MCF 10A (cell line): ENCODE data around the gene ESRRB. TPM values are rescaled to one million over a fixed set of nuclear protein-coding genes. Genes with fewer than 3 reads are reported as not detected.

Experiments
- BruUV-seq: library from RNA; stranded (reverse); fragments of 400-500 nt; replicated peaks from 2 replicates; lab custom pipeline; 2021; lab: Mats Ljungman, UMichigan
- CTCF ChIA-PET: fragments of 300-600 bp; sonication (Branson Sonifier 250); formaldehyde crosslinking; extraction: SDS; loops from one replicate; lab custom pipeline; 2021; ENCODE audit warnings: antibody characterized with exemption, inconsistent platforms; lab: Yijun Ruan, JAX
- POLR2A ChIA-PET: fragments of 300-600, 350-650 bp; sonication (Branson Sonifier 250); formaldehyde crosslinking; extraction: SDS; loops from one replicate; lab custom pipeline; 2020; ENCODE audit warnings: antibody characterized with exemption, inconsistent platforms; lab: Yijun Ruan, JAX
- DNase-seq: peaks from one replicate; pipeline ENCODE4 v3.0.0-alpha.2; 2018; ENCODE audit not compliant: unreplicated experiment
- H3K27ac Mint-ChIP-seq: one replicate; pipeline ENCODE4 v1.8.0; 2022; ENCODE audit warnings: mild to moderate bottlenecking, low read depth, mixed read lengths; ENCODE audit not compliant: unreplicated experiment
- H3K27me3 Mint-ChIP-seq: one replicate; pipeline ENCODE4 v1.8.0; 2022; ENCODE audit warnings: mixed read lengths; ENCODE audit not compliant: insufficient read depth, unreplicated experiment
- H3K36me3 Mint-ChIP-seq: one replicate; pipeline ENCODE4 v1.8.0; 2022; ENCODE audit warnings: mild to moderate bottlenecking, moderate library complexity, mixed read lengths; ENCODE audit not compliant: insufficient read depth, unreplicated experiment
- H3K4me1 Mint-ChIP-seq: one replicate; pipeline ENCODE4 v1.8.0; 2022; ENCODE audit warnings: mixed read lengths; ENCODE audit not compliant: insufficient read depth, unreplicated experiment
- H3K4me3 Mint-ChIP-seq: one replicate; pipeline ENCODE4 v1.8.0; 2022; ENCODE audit warnings: mild to moderate bottlenecking, moderate library complexity, mixed read lengths; ENCODE audit not compliant: unreplicated experiment
- H3K9me3 Mint-ChIP-seq: one replicate; pipeline ENCODE4 v1.8.0; 2022; ENCODE audit warnings: mixed read lengths; ENCODE audit not compliant: unreplicated experiment
- intact Hi-C: fragments of 100-400 bp; cut with micrococcal nuclease; formaldehyde crosslinking; loops from 2 replicates; pipeline ENCODE4 v1.14.1; 2022
- total RNA-seq: library from RNA; stranded (reverse); gene quantifications from 2 replicates; pipeline ENCODE4 v1.2.3, GENCODE V29; 2022
- TF ChIP-seq, protein P1 (sequence below): fragments of 200-600 bp; IDR thresholded peaks from one replicate; pipeline ENCODE4 v1.8.0; 2022; ENCODE audit warnings: antibody characterized with exemption, mild to moderate bottlenecking; ENCODE audit not compliant: unreplicated experiment

ESRRB gene
- total RNA-seq, 1 experiment from 2014 or later, result 0.23 TPM

DNA sequence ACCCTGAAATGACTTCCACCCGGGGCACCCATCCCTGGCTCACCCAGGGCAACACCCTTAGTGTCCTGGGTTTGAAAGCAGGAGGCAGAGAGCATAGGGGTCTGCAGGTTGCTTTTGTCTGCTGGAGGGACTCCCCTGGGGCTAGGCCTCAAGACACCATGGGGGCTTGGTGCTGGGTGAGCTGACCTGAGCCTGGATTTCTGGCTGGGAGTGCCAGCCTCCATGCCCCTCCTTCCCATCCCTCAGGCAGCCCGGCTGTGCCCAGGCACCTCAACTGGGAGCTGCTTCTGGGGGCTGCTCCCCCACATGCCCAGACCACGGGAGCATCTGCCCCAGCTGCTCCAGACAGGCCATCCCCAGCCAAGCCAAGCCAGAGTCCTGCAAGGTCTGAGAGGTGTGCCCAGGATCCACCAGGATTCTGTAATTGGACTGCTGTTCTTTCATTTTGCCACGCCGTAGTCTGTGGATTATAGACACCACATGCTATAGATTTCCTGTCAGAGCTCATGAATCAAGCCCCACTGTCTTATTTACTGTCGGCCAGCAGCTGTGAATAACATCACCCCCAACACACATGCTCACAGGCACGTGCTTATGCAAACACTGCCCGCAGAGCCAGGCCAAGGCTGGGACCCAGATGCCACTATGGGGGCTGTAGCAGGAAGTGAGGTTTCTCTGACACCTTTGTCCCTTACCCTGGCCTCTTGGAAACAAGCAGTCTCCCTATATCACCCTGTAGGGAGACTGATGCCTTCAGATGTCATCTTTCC lies 29.4 kb upstream of the ESRRB start:
- no TSS peak for BruUV-seq
- H3K9me3 Mint-ChIP-seq, result peaks cover 5% of the 10 kb centered on the region
- intact Hi-C loops, result no loop called here
- no peak for DNase-seq
- TF ChIP-seq, protein P1, sequence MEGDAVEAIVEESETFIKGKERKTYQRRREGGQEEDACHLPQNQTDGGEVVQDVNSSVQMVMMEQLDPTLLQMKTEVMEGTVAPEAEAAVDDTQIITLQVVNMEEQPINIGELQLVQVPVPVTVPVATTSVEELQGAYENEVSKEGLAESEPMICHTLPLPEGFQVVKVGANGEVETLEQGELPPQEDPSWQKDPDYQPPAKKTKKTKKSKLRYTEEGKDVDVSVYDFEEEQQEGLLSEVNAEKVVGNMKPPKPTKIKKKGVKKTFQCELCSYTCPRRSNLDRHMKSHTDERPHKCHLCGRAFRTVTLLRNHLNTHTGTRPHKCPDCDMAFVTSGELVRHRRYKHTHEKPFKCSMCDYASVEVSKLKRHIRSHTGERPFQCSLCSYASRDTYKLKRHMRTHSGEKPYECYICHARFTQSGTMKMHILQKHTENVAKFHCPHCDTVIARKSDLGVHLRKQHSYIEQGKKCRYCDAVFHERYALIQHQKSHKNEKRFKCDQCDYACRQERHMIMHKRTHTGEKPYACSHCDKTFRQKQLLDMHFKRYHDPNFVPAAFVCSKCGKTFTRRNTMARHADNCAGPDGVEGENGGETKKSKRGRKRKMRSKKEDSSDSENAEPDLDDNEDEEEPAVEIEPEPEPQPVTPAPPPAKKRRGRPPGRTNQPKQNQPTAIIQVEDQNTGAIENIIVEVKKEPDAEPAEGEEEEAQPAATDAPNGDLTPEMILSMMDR, result no peak
- peaks cover 18% of the 10 kb centered on the region for H3K27me3 Mint-ChIP-seq
- CTCF ChIA-PET, result interaction anchor here (0.6 to 1.1 kb wide), 3 partner anchors 11 to 1510 kb away, joined by 3 to 5 read pairs (median 5); no protein-coding TSS in a partner anchor
- H3K36me3 Mint-ChIP-seq, result no peaks in the 10 kb centered on the region
- no peaks in the 10 kb centered on the region for H3K4me1 Mint-ChIP-seq
- H3K27ac Mint-ChIP-seq, result no peak overlapping the region
- POLR2A ChIA-PET, result no interaction called here
- no peak overlapping the region for H3K4me3 Mint-ChIP-seq

DNA sequence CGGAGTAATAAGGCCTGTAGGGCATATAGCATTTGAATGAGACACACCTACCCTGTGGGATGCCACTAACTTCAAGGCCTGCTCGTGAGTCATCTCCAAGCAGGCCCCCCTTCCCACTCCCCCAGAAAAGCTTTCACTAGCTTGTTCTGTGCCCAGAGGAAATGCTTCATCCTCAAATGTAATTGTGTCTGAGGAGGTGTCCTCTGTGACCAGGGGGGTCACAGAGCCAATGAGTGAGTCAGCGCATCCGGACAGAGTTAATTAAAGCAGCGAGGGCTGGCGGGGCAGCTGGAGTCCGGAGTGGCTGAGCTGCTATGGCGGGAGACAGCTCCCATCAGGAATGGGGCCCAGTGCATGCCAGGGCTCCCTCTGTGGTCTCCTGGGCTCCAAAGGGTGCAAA lies 27.0 kb upstream of the ESRRB start:
- peak; percentile 65 for DNase-seq
- no peak overlapping the region for H3K4me3 Mint-ChIP-seq
- no peaks in the 10 kb centered on the region for H3K9me3 Mint-ChIP-seq
- CTCF ChIA-PET, result interaction anchor here (1.5 to 2.2 kb wide), 2 partner anchors 38 to 296 kb away, joined by 7 read pairs; no protein-coding TSS in a partner anchor
- no peak overlapping the region for H3K27ac Mint-ChIP-seq
- H3K27me3 Mint-ChIP-seq, result no peaks in the 10 kb centered on the region
- POLR2A ChIA-PET, result no interaction called here
- H3K4me1 Mint-ChIP-seq, result no peaks in the 10 kb centered on the region
- no peaks in the 10 kb centered on the region for H3K36me3 Mint-ChIP-seq
- no TSS peak for BruUV-seq
- intact Hi-C loops, result no loop called here
- TF ChIP-seq, protein P1, result no peak

DNA sequence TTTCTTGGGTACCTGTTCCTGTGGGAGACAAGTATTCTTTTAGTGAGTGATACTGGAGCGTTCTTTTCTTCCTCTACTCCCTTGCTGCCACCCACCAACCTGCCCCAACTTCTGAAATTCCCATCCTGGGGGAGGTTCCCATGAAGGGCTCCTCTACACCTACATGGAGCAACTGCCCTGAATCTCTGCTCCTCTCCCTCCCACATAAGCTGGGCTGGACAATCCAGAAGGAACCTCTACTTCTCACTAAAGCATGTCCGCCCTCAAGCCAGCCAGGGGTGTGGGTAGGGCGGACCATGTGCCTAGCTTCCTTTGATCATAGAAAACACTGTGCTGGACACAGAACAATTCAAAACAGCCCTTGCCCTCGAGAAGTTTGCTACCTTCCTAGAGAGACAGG lies 25.9 kb upstream of the ESRRB start:
- CTCF ChIA-PET, result interaction anchor here (2.2 kb wide), 1 partner anchor 37 kb away, joined by 7 read pairs; no protein-coding TSS in a partner anchor
- Mint-ChIP-seq H3K27me3 (peaks cover 2% of the 10 kb centered on the region), H3K9me3 (no peaks in the 10 kb centered on the region), H3K4me3 (no peak overlapping the region), H3K27ac (no peak overlapping the region), H3K4me1 (no peaks in the 10 kb centered on the region), H3K36me3 (no peaks in the 10 kb centered on the region)
- DNase-seq, result no peak
- POLR2A ChIA-PET, result no interaction called here
- intact Hi-C loops, result no loop called here
- TF ChIP-seq, protein P1, result no peak
- BruUV-seq, result no TSS peak

DNA sequence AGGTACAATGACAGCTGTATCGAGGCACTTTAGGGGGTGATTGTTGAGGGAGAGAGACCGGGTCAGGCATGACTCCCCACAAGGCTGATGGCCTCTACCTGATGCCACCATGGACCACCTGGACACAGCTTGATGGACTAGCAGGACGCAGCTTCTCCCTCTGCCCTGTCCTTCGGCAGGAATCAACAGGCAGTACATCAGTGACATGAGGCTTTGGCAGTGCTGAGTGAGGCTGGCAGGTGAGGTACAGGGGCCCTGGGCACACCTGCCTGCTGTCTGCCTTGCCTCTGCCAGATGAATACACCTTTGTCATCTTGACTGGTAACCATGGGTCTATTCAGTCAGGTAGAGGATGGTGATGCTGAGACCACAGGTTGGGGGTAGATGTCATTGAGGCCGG lies 25.3 kb upstream of the ESRRB start:
- DNase-seq, result no peak
- H3K27me3 Mint-ChIP-seq, result peaks cover 9% of the 10 kb centered on the region
- no TSS peak for BruUV-seq
- CTCF ChIA-PET, result interaction anchor here (2.2 kb wide), 1 partner anchor 37 kb away, joined by 7 read pairs; no protein-coding TSS in a partner anchor
- no peak overlapping the region for H3K27ac Mint-ChIP-seq
- intact Hi-C loops, result no loop called here
- POLR2A ChIA-PET, result no interaction called here
- H3K36me3 Mint-ChIP-seq, result no peaks in the 10 kb centered on the region
- H3K4me3 Mint-ChIP-seq, result no peak overlapping the region
- H3K4me1 Mint-ChIP-seq, result no peaks in the 10 kb centered on the region
- TF ChIP-seq, protein P1, result no peak
- no peaks in the 10 kb centered on the region for H3K9me3 Mint-ChIP-seq
